GM18861 (cell line): ENCODE measurements around the gene ITGB8.

Source experiments
- ATAC-seq: cut with Tn5 transposase; IDR thresholded peaks from one replicate; pipeline ENCODE4 v1.9.1; 2021; ENCODE audit not compliant: unreplicated experiment

Gene ITGB8

DNA sequence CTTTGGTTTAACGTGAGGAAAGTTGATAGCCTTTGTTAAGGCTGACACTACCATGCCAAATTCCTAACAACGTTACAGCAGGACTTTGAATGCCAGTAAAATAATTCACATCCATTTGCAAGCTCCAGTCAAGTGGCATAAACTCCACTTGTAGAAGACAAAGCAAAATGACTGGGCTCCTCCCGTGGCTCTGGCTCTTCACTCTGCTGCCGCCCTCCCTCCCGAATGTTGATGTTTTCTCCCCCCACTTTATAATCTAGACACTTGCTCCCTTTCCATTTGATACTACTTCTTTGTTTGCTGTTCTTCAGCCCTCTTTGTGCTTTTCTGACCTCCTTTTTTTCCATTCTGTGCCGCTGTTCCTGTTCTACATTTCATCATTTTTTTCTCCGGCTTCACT lies 22.8 kb upstream of the ITGB8 start:
- no peak for ATAC-seq

DNA sequence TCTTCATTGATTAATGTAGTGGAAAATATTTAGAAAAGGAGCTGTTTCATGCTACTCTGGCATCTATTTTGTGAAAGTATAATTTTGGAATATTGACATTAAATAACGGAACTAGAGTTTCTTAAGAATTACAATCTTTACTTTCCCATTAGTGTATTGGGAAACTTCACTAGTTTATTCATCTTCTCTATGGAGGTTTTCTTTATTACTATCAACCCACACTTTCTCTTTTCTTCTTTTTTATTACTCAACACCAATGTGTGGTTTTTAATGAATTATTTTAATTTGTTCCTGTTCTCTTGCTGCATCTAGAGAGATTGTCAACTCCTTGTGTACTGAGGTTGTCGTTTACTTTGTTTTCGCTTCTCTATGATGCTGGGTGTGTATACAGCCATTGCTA lies 20.4 kb upstream of the ITGB8 start:
- ATAC-seq, result no peak

GRCh38 chr7:20310963-20311742 lies 19.5 kb upstream of the ITGB8 start:
- no peak for ATAC-seq

- ATAC-seq, result no peak
These were observed 19.0 kb upstream of the ITGB8 start for GRCh38 chr7:20311743-20312042.

- no peak for ATAC-seq
These were observed 18.1 kb upstream of the ITGB8 start for GRCh38 chr7:20312562-20312961.

DNA sequence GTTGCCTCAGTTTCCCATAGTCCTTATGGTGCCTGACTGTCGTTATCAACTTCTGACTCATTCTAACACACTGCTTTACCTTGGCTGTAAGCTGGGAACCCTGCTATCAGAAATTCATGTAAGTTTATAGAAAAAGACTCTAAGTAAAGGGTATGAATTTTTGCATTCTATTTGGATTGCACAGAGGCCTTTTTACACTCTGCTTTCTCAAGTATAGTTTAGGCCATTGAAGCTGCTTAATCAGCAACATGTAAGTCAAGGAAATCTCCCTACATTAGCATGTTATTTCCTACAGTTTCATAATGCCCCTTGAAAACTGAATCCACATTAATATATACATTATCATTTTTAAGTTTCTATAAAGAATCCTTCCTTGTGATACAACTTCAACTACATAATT lies 17.1 kb upstream of the ITGB8 start:
- no peak for ATAC-seq

- ATAC-seq, result no peak
These were observed 16.5 kb upstream of the ITGB8 start for GRCh38 chr7:20314198-20314597.

DNA sequence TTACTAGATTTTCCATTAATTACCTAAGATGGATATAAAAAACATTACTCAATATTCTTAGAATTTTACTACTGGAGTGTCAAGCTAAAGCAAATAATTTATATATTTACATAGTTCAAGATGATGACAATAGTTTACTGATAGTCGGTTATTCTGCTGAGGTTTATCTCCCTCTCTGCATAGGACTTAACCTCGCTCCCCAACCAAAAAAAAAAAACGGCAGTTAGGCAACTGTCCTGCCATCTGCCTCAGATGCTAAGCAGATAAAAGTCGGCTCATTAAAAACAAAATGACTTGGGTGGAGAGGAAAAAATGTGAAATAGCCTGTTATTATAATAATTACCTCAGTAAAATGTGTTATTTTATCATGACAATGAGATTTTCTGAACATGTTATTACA lies 14.0 kb upstream of the ITGB8 start:
- no peak for ATAC-seq

GRCh38 chr7:20317413-20317812 lies 13.3 kb upstream of the ITGB8 start:
- ATAC-seq, result no peak

DNA sequence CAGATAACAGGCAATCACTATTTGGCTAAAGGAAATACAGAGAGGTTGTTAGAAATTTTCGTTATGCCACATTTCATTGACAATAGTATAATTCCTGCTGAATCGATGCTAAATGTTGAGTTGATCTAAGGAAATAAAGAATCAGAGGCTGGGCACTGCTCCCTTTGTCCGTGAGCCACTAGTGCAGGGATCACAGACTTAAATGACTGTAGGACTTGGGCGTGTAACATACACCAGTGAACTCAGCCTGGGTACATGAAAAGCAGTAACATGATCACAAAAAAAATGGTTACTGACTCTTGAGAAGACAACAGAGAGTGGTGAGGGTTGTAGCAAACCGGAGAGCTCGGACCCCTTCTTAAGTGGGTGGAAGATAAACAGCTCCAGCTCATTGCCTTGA lies 11.8 kb upstream of the ITGB8 start:
- no peak for ATAC-seq

DNA sequence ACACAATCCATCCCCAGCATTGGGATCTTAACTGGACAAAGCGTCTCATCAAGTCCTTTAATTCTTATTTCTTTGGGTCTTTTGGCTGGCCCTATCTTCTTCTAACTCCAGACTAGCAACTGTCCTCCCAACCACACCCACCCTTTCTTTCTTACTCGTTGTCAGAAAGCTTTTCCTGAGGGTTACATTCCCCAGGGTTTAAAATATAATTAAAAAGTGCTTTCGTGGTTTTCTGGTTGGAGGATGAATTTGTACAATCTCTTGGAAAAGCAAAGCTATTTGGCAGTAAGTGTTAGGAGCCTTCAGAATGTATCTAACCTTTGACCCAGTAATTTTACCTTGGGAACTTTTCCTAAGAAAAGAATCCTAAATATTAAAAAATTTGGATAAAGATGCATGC lies 10.4 kb upstream of the ITGB8 start:
- ATAC-seq, result no peak

- ATAC-seq, result no peak
These were observed 9.9 kb upstream of the ITGB8 start for GRCh38 chr7:20320786-20321185.

DNA sequence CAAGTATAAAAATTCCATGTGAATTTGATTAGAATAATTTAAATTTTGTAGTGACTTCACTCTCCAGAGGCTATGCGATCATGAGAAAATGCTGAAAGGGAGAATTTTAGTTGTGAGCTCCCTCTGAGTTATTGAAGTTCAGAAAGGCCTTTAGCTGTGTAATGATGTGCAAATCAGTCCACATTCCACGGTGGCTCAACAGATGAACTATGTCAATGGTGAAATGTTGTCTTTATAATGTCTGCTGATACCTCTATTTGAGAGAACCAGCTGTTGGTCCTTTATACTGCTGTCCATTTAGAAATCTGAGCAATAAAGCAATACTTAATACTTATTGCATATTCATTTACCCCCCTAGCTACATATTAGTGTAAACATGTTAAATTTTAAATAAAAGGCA lies 7.1 kb upstream of the ITGB8 start:
- ATAC-seq, result no peak

DNA sequence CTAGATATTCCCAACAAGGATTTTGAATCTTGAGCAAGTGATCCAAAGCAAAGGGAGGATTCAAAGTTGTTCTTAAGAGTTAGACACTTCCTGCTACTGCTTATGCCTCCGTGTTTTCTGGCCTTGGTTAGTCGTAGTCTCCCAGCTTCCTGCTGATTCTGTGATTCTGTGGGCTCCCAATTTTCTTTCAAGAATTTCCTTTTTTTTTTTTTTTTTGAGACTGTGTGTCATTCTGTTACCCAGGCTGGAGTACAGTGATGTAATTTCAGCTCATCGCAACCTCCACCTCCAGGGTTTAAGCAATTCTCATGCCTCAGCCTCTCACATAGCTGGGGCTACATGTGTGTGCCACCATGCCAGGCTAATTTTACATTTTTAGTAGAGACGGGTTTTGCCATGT lies 4.4 kb upstream of the ITGB8 start:
- no peak for ATAC-seq

- ATAC-seq, result no peak
These were observed 3.6 kb upstream of the ITGB8 start for GRCh38 chr7:20327055-20327454.

DNA sequence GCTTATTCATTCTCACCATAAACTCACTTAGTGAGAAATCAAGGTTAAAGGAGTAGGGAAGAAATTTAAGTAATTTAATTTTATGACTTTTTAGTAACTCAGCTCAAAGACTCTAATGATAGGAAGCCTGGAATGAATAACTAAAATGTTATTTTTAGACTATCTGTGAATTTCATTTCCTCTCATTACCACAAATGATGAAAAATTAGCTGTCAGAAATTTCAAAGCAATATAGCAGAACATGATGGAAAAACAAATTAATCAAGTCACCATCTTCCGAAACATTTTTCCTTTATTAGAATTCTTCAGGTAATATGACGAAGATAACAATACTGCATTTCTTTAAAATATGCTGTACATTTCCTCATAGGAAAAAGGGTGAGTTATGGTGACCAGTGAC lies 2.7 kb upstream of the ITGB8 start:
- ATAC-seq, result no peak

GRCh38 chr7:20328692-20329091 lies 2.0 kb upstream of the ITGB8 start:
- ATAC-seq, result no peak

- peak; percentile 41 for ATAC-seq
These were observed 1.1 kb upstream of the ITGB8 start for GRCh38 chr7:20329389-20330238.

GRCh38 chr7:20330928-20331909 lies 519 bp downstream of the ITGB8 start:
- ATAC-seq, result peak; percentile 13

DNA sequence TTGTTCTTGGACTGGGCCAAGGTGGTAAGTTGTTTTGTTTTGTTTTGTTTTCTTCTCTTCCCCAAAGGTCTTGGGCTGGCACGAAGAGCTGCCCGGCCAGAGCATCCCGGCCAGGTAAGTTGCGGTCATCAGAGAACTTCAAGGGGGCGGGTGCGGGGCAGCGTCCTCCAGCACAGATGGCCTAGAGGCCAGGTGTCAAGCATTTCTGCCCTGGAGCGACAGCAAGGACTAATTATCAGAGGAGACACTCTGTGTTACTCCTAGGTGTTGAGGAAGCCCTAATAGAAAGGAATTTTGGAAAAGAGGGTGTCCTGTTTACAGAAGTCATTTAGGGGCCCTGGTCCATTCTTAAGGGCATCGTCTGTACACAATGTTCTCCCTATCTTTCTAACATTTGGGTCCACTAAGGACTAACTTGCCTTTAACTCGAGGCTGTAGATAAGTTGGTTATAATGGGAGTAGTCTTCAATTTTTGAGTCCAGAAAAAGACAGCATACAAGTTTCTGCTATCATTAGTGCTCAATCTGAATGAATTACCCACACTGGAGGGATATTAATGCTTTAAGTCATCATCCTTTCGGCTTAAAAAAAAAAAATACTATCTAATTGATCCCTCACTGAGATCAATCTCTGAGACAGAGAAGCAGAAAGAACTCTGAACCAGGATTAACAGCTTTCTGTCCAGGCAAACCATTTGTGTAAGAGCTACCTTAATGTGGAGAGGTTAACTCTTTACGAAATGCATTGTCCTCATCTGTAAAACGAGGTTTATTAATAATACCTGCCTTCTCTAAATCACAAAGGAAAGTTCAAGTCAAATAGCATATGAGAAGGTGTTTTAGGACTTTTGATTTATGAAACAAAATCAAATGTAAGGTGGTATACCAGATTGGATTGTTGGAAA lies 1.5 kb downstream of the ITGB8 start:
- ATAC-seq, result no peak
